ENCODE results near the gene HOXA6. TPM values are rescaled to one million over a fixed set of nuclear protein-coding genes. Genes with fewer than 3 reads are reported as not detected.

HOXA6 gene
- total and polyA plus RNA-seq, 4 donors: 0.23 TPM; not detected in 3

DNA sequence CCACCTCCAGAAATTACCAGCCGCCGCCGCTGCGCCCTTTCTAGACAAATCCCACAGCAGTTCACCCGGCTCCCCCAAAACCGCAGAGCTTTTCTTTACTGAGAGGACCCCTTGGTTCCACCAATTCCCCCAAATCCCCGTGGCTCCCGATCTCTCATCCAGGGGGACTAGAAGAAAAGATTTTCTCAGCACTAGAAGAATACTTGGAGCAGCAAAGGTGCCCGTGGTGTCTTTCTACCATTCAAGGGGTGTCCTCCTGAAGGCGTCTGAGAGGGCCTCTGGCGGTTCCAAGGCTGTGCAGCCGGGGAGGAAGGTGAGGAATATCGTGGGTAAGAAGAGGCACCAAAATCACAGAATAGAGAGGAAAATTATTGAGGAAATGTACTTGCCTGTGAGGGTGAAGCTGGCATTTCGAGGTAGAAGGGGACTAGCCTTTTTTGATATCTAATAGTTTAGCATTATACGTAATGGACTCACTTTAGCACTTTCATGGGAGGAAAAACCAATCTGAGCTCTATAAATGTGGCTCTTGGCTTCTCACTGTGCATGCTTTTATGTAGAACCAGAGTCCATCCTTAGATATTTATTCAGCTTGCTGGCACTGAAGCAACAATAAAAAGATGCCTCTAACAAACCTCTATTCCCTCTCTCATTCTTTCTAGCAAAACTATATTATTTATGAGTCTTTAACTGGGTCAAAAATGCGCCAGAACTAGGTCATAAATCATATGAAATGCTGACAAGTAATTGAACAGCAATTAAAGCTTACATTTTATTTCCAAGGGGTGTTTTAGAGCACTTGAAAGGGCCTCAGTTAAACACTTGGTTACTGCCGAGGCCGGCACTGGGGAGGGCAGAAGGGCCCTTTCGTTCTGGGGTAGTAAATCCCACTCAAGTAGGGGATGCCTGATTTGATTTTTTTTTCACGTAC lies 31.3 kb downstream of the HOXA6 start:
- no peaks in the 10 kb centered on the region for H3K9me3 ChIP-seq (ENCODE audit: control insufficient read depth in 4 of 4, low read length in 3 of 4)
- H3K4me3 ChIP-seq (ENCODE audit: low read depth in 1 of 3, low read length in 3 of 3): peak overlapping the region in 1 of 3 donors; percentile 42
- H3K27me3 ChIP-seq (ENCODE audit: control insufficient read depth in 4 of 4, insufficient read depth in 4 of 4, low read length in 3 of 4): peaks cover 0 to 22% (median 6%) of the 10 kb centered on the region in 4 donors
- DNase-seq (ENCODE audit: low spot score): no peak
- H3K9ac ChIP-seq (ENCODE audit: low read depth in 1 of 2, low read length in 2 of 2): peak overlapping the region in 1 of 2 donors; percentile 22
- TF ChIP-seq FOXA2 (IDR thresholded peaks at IDR 0.05) (no peak), HNF4G (IDR thresholded peaks at IDR 0.05) (no peak), JUND (IDR thresholded peaks at IDR 0.05) (no peak), EGR1 (IDR thresholded peaks at IDR 0.05; ENCODE audit: low read depth in 2 of 2) (no peak), MAX (IDR thresholded peaks at IDR 0.05) (no peak), GABPA (IDR thresholded peaks at IDR 0.05 in 1 of 2, conservative IDR thresholded peaks at IDR 0.05 in 1 of 2) (no peak), YY1 (IDR thresholded peaks at IDR 0.05) (no peak), RAD21 (IDR thresholded peaks at IDR 0.05) (no peak)
- TF ChIP-seq, protein P1, sequence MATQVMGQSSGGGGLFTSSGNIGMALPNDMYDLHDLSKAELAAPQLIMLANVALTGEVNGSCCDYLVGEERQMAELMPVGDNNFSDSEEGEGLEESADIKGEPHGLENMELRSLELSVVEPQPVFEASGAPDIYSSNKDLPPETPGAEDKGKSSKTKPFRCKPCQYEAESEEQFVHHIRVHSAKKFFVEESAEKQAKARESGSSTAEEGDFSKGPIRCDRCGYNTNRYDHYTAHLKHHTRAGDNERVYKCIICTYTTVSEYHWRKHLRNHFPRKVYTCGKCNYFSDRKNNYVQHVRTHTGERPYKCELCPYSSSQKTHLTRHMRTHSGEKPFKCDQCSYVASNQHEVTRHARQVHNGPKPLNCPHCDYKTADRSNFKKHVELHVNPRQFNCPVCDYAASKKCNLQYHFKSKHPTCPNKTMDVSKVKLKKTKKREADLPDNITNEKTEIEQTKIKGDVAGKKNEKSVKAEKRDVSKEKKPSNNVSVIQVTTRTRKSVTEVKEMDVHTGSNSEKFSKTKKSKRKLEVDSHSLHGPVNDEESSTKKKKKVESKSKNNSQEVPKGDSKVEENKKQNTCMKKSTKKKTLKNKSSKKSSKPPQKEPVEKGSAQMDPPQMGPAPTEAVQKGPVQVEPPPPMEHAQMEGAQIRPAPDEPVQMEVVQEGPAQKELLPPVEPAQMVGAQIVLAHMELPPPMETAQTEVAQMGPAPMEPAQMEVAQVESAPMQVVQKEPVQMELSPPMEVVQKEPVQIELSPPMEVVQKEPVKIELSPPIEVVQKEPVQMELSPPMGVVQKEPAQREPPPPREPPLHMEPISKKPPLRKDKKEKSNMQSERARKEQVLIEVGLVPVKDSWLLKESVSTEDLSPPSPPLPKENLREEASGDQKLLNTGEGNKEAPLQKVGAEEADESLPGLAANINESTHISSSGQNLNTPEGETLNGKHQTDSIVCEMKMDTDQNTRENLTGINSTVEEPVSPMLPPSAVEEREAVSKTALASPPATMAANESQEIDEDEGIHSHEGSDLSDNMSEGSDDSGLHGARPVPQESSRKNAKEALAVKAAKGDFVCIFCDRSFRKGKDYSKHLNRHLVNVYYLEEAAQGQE (IDR thresholded peaks at IDR 0.05): no peak
- TF ChIP-seq, protein P2, sequence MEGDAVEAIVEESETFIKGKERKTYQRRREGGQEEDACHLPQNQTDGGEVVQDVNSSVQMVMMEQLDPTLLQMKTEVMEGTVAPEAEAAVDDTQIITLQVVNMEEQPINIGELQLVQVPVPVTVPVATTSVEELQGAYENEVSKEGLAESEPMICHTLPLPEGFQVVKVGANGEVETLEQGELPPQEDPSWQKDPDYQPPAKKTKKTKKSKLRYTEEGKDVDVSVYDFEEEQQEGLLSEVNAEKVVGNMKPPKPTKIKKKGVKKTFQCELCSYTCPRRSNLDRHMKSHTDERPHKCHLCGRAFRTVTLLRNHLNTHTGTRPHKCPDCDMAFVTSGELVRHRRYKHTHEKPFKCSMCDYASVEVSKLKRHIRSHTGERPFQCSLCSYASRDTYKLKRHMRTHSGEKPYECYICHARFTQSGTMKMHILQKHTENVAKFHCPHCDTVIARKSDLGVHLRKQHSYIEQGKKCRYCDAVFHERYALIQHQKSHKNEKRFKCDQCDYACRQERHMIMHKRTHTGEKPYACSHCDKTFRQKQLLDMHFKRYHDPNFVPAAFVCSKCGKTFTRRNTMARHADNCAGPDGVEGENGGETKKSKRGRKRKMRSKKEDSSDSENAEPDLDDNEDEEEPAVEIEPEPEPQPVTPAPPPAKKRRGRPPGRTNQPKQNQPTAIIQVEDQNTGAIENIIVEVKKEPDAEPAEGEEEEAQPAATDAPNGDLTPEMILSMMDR (IDR thresholded peaks at IDR 0.05; ENCODE audit: low read depth, low read length, missing input control): no peak
- TF ChIP-seq, protein P3, sequence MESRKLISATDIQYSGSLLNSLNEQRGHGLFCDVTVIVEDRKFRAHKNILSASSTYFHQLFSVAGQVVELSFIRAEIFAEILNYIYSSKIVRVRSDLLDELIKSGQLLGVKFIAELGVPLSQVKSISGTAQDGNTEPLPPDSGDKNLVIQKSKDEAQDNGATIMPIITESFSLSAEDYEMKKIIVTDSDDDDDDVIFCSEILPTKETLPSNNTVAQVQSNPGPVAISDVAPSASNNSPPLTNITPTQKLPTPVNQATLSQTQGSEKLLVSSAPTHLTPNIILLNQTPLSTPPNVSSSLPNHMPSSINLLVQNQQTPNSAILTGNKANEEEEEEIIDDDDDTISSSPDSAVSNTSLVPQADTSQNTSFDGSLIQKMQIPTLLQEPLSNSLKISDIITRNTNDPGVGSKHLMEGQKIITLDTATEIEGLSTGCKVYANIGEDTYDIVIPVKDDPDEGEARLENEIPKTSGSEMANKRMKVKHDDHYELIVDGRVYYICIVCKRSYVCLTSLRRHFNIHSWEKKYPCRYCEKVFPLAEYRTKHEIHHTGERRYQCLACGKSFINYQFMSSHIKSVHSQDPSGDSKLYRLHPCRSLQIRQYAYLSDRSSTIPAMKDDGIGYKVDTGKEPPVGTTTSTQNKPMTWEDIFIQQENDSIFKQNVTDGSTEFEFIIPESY (IDR thresholded peaks at IDR 0.05): no peak
- peak overlapping the region in 1 of 2 donors; percentile 50 for H3K27ac ChIP-seq (ENCODE audit: low read depth in 1 of 2, low read length in 2 of 2)
- peaks cover 0 to 2% (median 0%) of the 10 kb centered on the region in 4 donors for H3K4me1 ChIP-seq (ENCODE audit: control insufficient read depth in 4 of 4, insufficient read depth in 4 of 4, low read length in 3 of 4)
- WGBS: 26% methylated on average over 20 of the region's 20 CpGs
- no peaks in the 10 kb centered on the region for H3K36me3 ChIP-seq (ENCODE audit: control insufficient read depth in 4 of 4, insufficient read depth in 3 of 4, low read depth in 1 of 4, low read length in 3 of 4)
